GM19351 (cell line): ENCODE data around the gene DSCAML1.

Experiments used
- ATAC-seq: cut with Tn5 transposase; IDR thresholded peaks from one replicate; pipeline ENCODE4 v1.9.1; 2021; ENCODE audit warnings: mild to moderate bottlenecking, moderate library complexity; ENCODE audit not compliant: unreplicated experiment

The DSCAML1 gene

GRCh38 chr11:117702946-117703598, 93.9 kb downstream of the DSCAML1 start:
- ATAC-seq = no peak

- ATAC-seq = no peak
Measured at GRCh38 chr11:117701781-117702180, 95.2 kb downstream of the DSCAML1 start.

GRCh38 chr11:117700551-117700950, 96.5 kb downstream of the DSCAML1 start:
- no peak for ATAC-seq

GRCh38 chr11:117697319-117697718, 99.7 kb downstream of the DSCAML1 start:
- no peak for ATAC-seq

GRCh38 chr11:117696540-117696939, 100.5 kb downstream of the DSCAML1 start:
- ATAC-seq = no peak

- ATAC-seq = no peak
Measured at GRCh38 chr11:117693344-117693743, 103.7 kb downstream of the DSCAML1 start.

- ATAC-seq = no peak
Measured at GRCh38 chr11:117691516-117691915, 105.5 kb downstream of the DSCAML1 start.

- no peak for ATAC-seq
Measured at GRCh38 chr11:117691218-117691514, 105.8 kb downstream of the DSCAML1 start.

GRCh38 chr11:117690484-117691217, 106.4 kb downstream of the DSCAML1 start:
- no peak for ATAC-seq

- no peak for ATAC-seq
Measured at GRCh38 chr11:117688255-117688797, 108.7 kb downstream of the DSCAML1 start.

GRCh38 chr11:117687776-117688175, 109.2 kb downstream of the DSCAML1 start:
- ATAC-seq = no peak

- no peak for ATAC-seq
Measured at GRCh38 chr11:117686711-117687110, 110.3 kb downstream of the DSCAML1 start.

GRCh38 chr11:117685566-117685965, 111.5 kb downstream of the DSCAML1 start:
- ATAC-seq = no peak

- no peak for ATAC-seq
Measured at GRCh38 chr11:117684731-117685130, 112.3 kb downstream of the DSCAML1 start.

GRCh38 chr11:117684111-117684510, 112.9 kb downstream of the DSCAML1 start:
- ATAC-seq = no peak

- no peak for ATAC-seq
Measured at GRCh38 chr11:117681438-117681837, 115.6 kb downstream of the DSCAML1 start.

- ATAC-seq = no peak
Measured at GRCh38 chr11:117679461-117679860, 117.6 kb downstream of the DSCAML1 start.

- ATAC-seq = no peak
Measured at GRCh38 chr11:117678658-117679406, 118.2 kb downstream of the DSCAML1 start.

GRCh38 chr11:117677729-117678310, 119.2 kb downstream of the DSCAML1 start:
- no peak for ATAC-seq

GRCh38 chr11:117676501-117676900, 120.5 kb downstream of the DSCAML1 start:
- no peak for ATAC-seq

- no peak for ATAC-seq
Measured at GRCh38 chr11:117673602-117674001, 123.4 kb downstream of the DSCAML1 start.
